ENCODE data around the gene TBX5. TPM values are rescaled to one million over a fixed set of nuclear protein-coding genes. Genes with fewer than 3 reads are reported as not detected.

TBX5 gene
- total RNA-seq, 1 donor from 2014 or later = 2.1 TPM

DNA sequence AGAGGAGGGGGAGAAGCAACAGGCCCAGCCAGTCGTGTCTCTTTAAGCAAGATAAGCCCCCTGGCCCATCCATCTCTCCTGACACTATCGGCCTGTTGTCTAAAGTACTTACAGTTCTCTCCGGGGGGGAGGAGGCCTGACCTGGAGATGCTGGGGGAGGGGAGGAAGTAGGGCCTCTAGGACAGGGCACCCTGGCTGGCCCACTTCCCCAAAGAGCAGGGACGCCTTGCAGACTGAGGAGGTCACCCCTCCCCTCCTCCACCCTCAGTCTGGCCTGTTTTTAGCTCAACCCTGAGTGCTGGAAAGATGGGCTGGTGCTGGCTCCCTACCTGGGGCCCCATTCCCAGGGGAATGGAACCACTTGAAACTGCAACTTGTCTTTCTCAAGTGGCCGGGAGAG is 70.3 kb downstream of the TBX5 start:
- Histone ChIP-seq H3K36me3 (ENCODE audit: control insufficient read depth in 3 of 3, insufficient read depth in 3 of 3, low read length in 3 of 3) (no peaks in the 10 kb centered on the region), H3K9me3 (ENCODE audit: control insufficient read depth in 3 of 3, low read length in 3 of 3) (peaks cover 0 to 2% (median 0%) of the 10 kb centered on the region in 3 donors), H3K4me3 (ENCODE audit: low read length in 3 of 3) (no peak overlapping the region), H3K27ac (ENCODE audit: low read depth, low read length) (no peak overlapping the region), H3K9ac (ENCODE audit: low read depth in 1 of 3, low read length in 3 of 3) (no peak overlapping the region), H3K4me1 (ENCODE audit: control insufficient read depth in 3 of 3, insufficient read depth in 3 of 3, low read length in 3 of 3) (no peaks in the 10 kb centered on the region), H3K27me3 (ENCODE audit: control insufficient read depth in 3 of 3, insufficient read depth in 3 of 3, low read length in 3 of 3) (no peaks in the 10 kb centered on the region)

DNA sequence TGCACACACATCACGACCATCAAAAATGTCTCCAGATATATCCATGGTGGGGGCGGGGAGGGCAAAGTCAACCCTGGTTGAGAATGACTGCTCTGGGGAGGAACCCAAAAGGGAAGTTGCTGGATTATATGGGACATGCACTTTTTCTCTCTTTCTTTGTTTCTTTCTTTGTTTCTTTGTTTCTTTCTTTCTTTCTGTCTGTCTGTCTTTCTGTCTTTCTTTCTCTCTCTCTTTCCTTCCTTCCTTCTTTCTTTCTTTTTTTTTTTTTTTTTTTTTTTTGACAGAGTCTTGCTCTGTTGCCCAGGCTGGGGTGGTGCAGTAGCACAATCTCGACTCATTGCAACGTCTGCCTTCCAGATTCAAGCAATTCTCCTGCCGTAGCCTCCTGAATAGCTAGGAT is 71.5 kb downstream of the TBX5 start:
- Histone ChIP-seq H3K9me3 (ENCODE audit: control insufficient read depth in 3 of 3, low read length in 3 of 3) (peaks cover 0 to 2% (median 0%) of the 10 kb centered on the region in 3 donors), H3K36me3 (ENCODE audit: control insufficient read depth in 3 of 3, insufficient read depth in 3 of 3, low read length in 3 of 3) (no peaks in the 10 kb centered on the region)

DNA sequence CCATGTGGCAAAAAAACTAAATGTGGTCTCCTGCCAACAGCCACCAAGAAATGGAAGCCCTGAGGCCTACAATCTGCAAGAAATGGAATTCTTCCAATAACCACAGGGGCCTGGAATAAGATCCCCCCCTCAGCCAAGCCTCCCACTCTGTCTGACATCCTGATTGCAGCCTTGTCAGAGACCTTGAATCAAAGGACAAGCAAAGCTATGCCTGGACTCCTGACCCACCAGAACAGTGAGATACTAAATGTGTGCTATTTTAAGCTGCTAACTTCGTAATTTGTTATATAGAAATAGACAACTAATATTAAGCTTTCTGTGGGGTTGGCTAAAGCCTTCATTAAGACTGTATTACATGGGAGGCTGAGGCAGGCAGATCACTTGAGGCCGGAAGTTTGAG is 77.7 kb downstream of the TBX5 start:
- Histone ChIP-seq H3K9me3 (ENCODE audit: control insufficient read depth in 3 of 3, low read length in 3 of 3) (peaks cover 0 to 3% (median 2%) of the 10 kb centered on the region in 3 donors), H3K4me1 (ENCODE audit: control insufficient read depth in 3 of 3, insufficient read depth in 3 of 3, low read length in 3 of 3) (no peaks in the 10 kb centered on the region), H3K27me3 (ENCODE audit: control insufficient read depth in 3 of 3, insufficient read depth in 3 of 3, low read length in 3 of 3) (no peaks in the 10 kb centered on the region), H3K9ac (ENCODE audit: low read depth in 1 of 3, low read length in 3 of 3) (no peak overlapping the region), H3K4me3 (ENCODE audit: low read length in 3 of 3) (no peak overlapping the region), H3K36me3 (ENCODE audit: control insufficient read depth in 3 of 3, insufficient read depth in 3 of 3, low read length in 3 of 3) (no peaks in the 10 kb centered on the region), H3K27ac (ENCODE audit: low read depth, low read length) (no peak overlapping the region)

More for the DNA sequence above, 71.5 kb downstream of the TBX5 start:
- no peaks in the 10 kb centered on the region for H3K27me3 ChIP-seq (ENCODE audit: control insufficient read depth in 3 of 3, insufficient read depth in 3 of 3, low read length in 3 of 3)
- no peak overlapping the region for H3K4me3 ChIP-seq (ENCODE audit: low read length in 3 of 3)
- H3K9ac ChIP-seq (ENCODE audit: low read depth in 1 of 3, low read length in 3 of 3) = no peak overlapping the region
- H3K27ac ChIP-seq (ENCODE audit: low read depth, low read length) = no peak overlapping the region
- no peaks in the 10 kb centered on the region for H3K4me1 ChIP-seq (ENCODE audit: control insufficient read depth in 3 of 3, insufficient read depth in 3 of 3, low read length in 3 of 3)

DNA sequence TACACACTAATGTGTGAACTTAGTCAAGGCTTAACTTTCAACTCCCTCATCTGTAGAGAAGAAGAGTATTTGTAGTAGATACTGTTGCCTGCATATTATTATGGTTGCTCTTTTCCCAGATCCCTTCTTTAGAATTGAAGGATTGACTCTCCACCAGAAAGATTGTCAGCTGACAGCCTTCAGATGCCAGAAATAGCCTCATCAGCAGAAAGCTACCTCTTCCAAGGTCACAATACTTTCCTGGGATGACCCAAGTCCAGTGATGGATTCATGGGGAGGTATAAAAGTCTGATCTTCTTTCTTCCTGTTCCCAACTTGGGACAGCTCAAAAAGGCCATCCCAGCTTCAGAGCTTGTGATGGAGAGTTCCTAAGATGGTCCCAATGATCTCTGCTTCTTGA is 78.2 kb downstream of the TBX5 start:
- H3K9ac ChIP-seq (ENCODE audit: low read depth in 1 of 3, low read length in 3 of 3) = no peak overlapping the region
- H3K9me3 ChIP-seq (ENCODE audit: control insufficient read depth in 3 of 3, low read length in 3 of 3) = peaks cover 0 to 3% (median 2%) of the 10 kb centered on the region in 3 donors
- H3K4me3 ChIP-seq (ENCODE audit: low read length in 3 of 3) = no peak overlapping the region

DNA sequence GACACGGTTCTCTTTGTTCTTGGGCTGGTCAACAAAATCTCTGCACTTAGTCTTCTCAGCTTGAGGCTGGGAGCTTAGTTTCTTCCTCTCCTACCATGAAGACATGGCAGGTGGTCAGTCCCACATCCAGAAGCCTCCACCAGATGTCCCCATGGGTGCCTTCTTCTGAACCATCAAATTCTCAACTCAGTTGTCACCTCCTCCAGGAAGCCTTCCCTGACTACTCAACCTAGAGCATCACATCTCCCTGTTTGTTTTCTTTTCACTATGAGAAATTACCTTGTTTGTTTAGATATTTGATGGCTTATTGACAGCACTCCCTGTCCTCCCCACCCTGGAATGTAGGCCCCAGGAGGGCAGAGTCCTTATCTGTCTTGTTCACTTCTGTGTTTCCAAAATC is 84.4 kb downstream of the TBX5 start:
- no peak overlapping the region for H3K4me3 ChIP-seq (ENCODE audit: low read length in 3 of 3)
- no peak overlapping the region for H3K27ac ChIP-seq (ENCODE audit: low read depth, low read length)
- H3K27me3 ChIP-seq (ENCODE audit: control insufficient read depth in 3 of 3, insufficient read depth in 3 of 3, low read length in 3 of 3) = peaks cover 0 to 2% (median 0%) of the 10 kb centered on the region in 3 donors
- peaks cover 0 to 5% (median 0%) of the 10 kb centered on the region in 3 donors for H3K9me3 ChIP-seq (ENCODE audit: control insufficient read depth in 3 of 3, low read length in 3 of 3)
- H3K36me3 ChIP-seq (ENCODE audit: control insufficient read depth in 3 of 3, insufficient read depth in 3 of 3, low read length in 3 of 3) = no peaks in the 10 kb centered on the region
- H3K4me1 ChIP-seq (ENCODE audit: control insufficient read depth in 3 of 3, insufficient read depth in 3 of 3, low read length in 3 of 3) = no peaks in the 10 kb centered on the region
- no peak overlapping the region for H3K9ac ChIP-seq (ENCODE audit: low read depth in 1 of 3, low read length in 3 of 3)

More for the DNA sequence above, 78.2 kb downstream of the TBX5 start:
- no peak overlapping the region for H3K27ac ChIP-seq (ENCODE audit: low read depth, low read length)
- no peaks in the 10 kb centered on the region for H3K4me1 ChIP-seq (ENCODE audit: control insufficient read depth in 3 of 3, insufficient read depth in 3 of 3, low read length in 3 of 3)
- H3K36me3 ChIP-seq (ENCODE audit: control insufficient read depth in 3 of 3, insufficient read depth in 3 of 3, low read length in 3 of 3) = no peaks in the 10 kb centered on the region
- peaks cover 0 to 2% (median 0%) of the 10 kb centered on the region in 3 donors for H3K27me3 ChIP-seq (ENCODE audit: control insufficient read depth in 3 of 3, insufficient read depth in 3 of 3, low read length in 3 of 3)

DNA sequence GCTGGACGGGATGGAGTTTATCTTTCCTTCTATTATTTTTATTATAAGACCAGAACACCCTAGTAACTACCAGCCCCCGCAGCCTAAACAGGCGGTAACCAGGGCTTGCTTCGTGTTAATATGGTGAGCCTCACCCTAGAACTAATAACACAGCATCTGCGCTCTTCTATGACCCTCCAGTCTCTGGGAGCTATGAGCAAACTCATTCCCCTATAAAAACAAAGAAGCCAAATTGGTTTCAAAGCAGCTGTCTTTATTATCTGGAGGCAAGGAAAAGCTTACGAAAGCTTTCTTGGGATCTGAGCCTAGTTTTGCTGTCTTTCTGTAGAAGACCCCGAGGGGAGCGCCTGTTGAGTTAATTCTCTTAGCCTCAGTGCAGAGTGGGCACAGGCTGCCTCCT is 85.0 kb downstream of the TBX5 start:
- Histone ChIP-seq H3K9ac (ENCODE audit: low read depth in 1 of 3, low read length in 3 of 3) (no peak overlapping the region), H3K36me3 (ENCODE audit: control insufficient read depth in 3 of 3, insufficient read depth in 3 of 3, low read length in 3 of 3) (no peaks in the 10 kb centered on the region), H3K27ac (ENCODE audit: low read depth, low read length) (no peak overlapping the region), H3K9me3 (ENCODE audit: control insufficient read depth in 3 of 3, low read length in 3 of 3) (peaks cover 0 to 5% (median 0%) of the 10 kb centered on the region in 3 donors), H3K27me3 (ENCODE audit: control insufficient read depth in 3 of 3, insufficient read depth in 3 of 3, low read length in 3 of 3) (peaks cover 0 to 2% (median 0%) of the 10 kb centered on the region in 3 donors), H3K4me1 (ENCODE audit: control insufficient read depth in 3 of 3, insufficient read depth in 3 of 3, low read length in 3 of 3) (no peaks in the 10 kb centered on the region), H3K4me3 (ENCODE audit: low read length in 3 of 3) (no peak overlapping the region)

DNA sequence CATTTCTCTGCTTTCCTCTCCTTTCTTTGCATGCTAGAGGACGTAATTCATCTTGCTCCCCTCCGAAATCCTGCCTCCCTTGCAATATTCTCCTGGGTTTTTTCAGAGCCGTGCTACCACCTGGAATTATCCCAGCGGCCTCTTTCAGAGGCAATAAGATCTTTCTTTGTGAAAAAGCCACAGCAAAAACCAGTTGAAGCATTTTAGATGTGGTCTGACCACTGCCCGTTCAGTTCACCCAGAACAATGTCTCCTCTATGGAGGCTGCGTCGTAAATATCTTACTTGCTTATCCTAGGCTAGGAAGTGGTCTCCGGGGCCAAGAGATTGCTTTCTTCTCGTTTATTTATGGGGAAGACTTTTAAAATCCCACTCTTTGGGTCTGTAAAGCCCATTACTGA is 85.8 kb downstream of the TBX5 start:
- no peak overlapping the region for H3K27ac ChIP-seq (ENCODE audit: low read depth, low read length)
- H3K9me3 ChIP-seq (ENCODE audit: control insufficient read depth in 3 of 3, low read length in 3 of 3) = peaks cover 0 to 7% (median 0%) of the 10 kb centered on the region in 3 donors
- no peak overlapping the region for H3K4me3 ChIP-seq (ENCODE audit: low read length in 3 of 3)
- no peaks in the 10 kb centered on the region for H3K36me3 ChIP-seq (ENCODE audit: control insufficient read depth in 3 of 3, insufficient read depth in 3 of 3, low read length in 3 of 3)
- H3K27me3 ChIP-seq (ENCODE audit: control insufficient read depth in 3 of 3, insufficient read depth in 3 of 3, low read length in 3 of 3) = peaks cover 0 to 2% (median 0%) of the 10 kb centered on the region in 3 donors
- H3K4me1 ChIP-seq (ENCODE audit: control insufficient read depth in 3 of 3, insufficient read depth in 3 of 3, low read length in 3 of 3) = no peaks in the 10 kb centered on the region
- no peak overlapping the region for H3K9ac ChIP-seq (ENCODE audit: low read depth in 1 of 3, low read length in 3 of 3)

DNA sequence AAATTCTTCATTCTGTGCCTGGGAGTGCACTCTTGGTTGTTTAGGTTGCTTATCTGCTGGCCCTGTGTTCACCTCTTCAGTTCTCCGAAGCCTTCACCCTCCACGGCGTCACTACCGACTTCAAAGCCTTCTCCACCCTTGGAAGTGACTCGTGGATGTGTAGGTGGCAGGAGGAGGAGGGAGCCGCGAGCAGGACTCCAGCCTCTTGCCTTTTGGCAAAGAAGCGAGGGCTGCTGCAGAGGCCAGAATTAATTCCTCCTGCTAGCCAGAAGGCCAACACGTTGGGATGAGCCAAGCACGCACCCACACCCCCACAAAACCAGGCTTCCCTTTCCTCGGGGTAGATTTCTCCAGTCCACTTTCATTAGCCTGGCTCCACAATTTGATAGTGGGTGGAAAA is 86.5 kb downstream of the TBX5 start:
- no peak overlapping the region for H3K27ac ChIP-seq (ENCODE audit: low read depth, low read length)
- peaks cover 0 to 8% (median 0%) of the 10 kb centered on the region in 3 donors for H3K9me3 ChIP-seq (ENCODE audit: control insufficient read depth in 3 of 3, low read length in 3 of 3)
- H3K4me3 ChIP-seq (ENCODE audit: low read length in 3 of 3) = no peak overlapping the region
- H3K9ac ChIP-seq (ENCODE audit: low read depth in 1 of 3, low read length in 3 of 3) = no peak overlapping the region
- H3K4me1 ChIP-seq (ENCODE audit: control insufficient read depth in 3 of 3, insufficient read depth in 3 of 3, low read length in 3 of 3) = no peaks in the 10 kb centered on the region
- H3K27me3 ChIP-seq (ENCODE audit: control insufficient read depth in 3 of 3, insufficient read depth in 3 of 3, low read length in 3 of 3) = peaks cover 0 to 2% (median 0%) of the 10 kb centered on the region in 3 donors
- H3K36me3 ChIP-seq (ENCODE audit: control insufficient read depth in 3 of 3, insufficient read depth in 3 of 3, low read length in 3 of 3) = no peaks in the 10 kb centered on the region

DNA sequence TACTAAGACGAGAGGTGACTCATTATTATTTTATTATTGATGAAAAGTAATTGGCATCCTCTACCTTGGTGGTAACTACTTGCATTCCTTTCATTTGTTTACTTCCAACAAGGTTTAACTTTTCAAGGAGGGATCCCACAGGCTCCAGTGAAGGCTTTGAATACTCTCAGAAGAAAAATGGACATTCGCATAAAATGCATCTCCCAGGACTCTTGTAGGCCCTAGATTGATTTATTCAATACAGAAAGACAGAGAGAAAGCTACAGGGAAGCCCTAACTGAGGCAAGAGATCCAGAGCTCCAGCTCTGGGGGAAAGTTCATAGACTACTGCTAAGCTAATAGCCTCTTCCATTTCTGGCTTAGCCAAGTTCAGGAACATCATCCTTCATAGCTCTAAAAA is 87.0 kb downstream of the TBX5 start:
- no peak overlapping the region for H3K4me3 ChIP-seq (ENCODE audit: low read length in 3 of 3)
- H3K36me3 ChIP-seq (ENCODE audit: control insufficient read depth in 3 of 3, insufficient read depth in 3 of 3, low read length in 3 of 3) = no peaks in the 10 kb centered on the region
- H3K9me3 ChIP-seq (ENCODE audit: control insufficient read depth in 3 of 3, low read length in 3 of 3) = peaks cover 0 to 8% (median 0%) of the 10 kb centered on the region in 3 donors
- no peaks in the 10 kb centered on the region for H3K4me1 ChIP-seq (ENCODE audit: control insufficient read depth in 3 of 3, insufficient read depth in 3 of 3, low read length in 3 of 3)
- H3K27me3 ChIP-seq (ENCODE audit: control insufficient read depth in 3 of 3, insufficient read depth in 3 of 3, low read length in 3 of 3) = peaks cover 0 to 2% (median 0%) of the 10 kb centered on the region in 3 donors
- no peak overlapping the region for H3K27ac ChIP-seq (ENCODE audit: low read depth, low read length)
- H3K9ac ChIP-seq (ENCODE audit: low read depth in 1 of 3, low read length in 3 of 3) = no peak overlapping the region

DNA sequence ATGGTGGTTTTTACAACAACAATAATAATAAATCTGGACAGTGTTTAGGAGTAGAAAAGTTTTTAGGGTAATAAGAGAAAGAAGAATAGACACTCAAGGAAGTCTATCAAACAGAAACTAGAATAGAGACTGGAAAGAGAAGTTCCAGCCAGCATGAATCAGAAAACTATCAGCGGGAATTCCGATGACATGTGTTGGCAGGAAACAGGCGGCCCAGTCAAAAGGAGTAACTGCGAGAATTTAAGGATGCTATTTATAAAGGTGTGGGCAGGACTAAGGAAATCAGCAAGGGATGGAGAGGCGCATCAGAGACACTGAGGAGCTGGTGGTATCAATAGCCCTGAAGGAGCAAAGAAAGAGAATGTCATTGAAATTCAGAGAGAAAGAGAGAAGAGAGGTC is 89.9 kb downstream of the TBX5 start:
- H3K4me3 ChIP-seq (ENCODE audit: low read length in 3 of 3) = no peak overlapping the region
- no peak overlapping the region for H3K9ac ChIP-seq (ENCODE audit: low read depth in 1 of 3, low read length in 3 of 3)
- no peaks in the 10 kb centered on the region for H3K4me1 ChIP-seq (ENCODE audit: control insufficient read depth in 3 of 3, insufficient read depth in 3 of 3, low read length in 3 of 3)
- H3K27ac ChIP-seq (ENCODE audit: low read depth, low read length) = no peak overlapping the region
- H3K27me3 ChIP-seq (ENCODE audit: control insufficient read depth in 3 of 3, insufficient read depth in 3 of 3, low read length in 3 of 3) = no peaks in the 10 kb centered on the region
- no peaks in the 10 kb centered on the region for H3K36me3 ChIP-seq (ENCODE audit: control insufficient read depth in 3 of 3, insufficient read depth in 3 of 3, low read length in 3 of 3)
- peaks cover 0 to 8% (median 0%) of the 10 kb centered on the region in 3 donors for H3K9me3 ChIP-seq (ENCODE audit: control insufficient read depth in 3 of 3, low read length in 3 of 3)

Data from skeletal muscle tissue (tissue), 4 donors.